NCI-H2227 treated with DMSO at 0.1 percent for 48 hours (cell line): ENCODE measurements around the gene SUGCT.
"Not testable (repeated sequence)": the region's sequence is repeated elsewhere in the genome, so short reads cannot be mapped to it uniquely, and the experiment has no call there.

ENCODE experiments used
- DNase-seq: peaks from one replicate; lab custom pipeline; 2025; lab: John Stamatoyannopoulos, UW

SUGCT gene

GRCh38 chr7:40621592-40621998 is 486.8 kb downstream of the SUGCT start:
- no peak for DNase-seq

DNA sequence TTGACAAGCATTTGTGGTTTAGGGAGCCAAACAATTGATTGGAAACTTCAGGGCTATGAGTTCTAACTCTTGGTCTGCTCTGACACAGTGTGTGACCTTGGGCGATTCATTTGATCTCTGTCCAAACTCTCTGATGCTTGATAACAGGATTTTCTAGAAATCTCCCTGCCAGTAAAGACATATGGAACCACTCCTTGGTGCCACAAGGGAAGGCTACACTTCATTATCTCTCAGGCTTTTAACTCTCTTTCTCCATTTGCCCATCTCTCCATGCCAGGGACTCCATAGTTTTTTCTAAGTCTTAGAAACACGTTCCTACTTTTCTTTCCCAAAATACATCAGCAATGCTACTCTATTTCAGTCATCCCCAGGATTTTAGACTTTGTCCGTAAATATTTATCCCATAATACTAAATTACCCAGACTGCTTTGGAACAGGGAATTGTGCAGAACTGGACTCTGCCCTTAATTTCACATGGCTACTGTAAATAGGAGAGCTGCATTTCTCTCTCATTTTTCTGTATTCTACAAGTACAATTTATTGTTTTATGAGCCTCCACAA is 488.2 kb downstream of the SUGCT start:
- no peak for DNase-seq

DNA sequence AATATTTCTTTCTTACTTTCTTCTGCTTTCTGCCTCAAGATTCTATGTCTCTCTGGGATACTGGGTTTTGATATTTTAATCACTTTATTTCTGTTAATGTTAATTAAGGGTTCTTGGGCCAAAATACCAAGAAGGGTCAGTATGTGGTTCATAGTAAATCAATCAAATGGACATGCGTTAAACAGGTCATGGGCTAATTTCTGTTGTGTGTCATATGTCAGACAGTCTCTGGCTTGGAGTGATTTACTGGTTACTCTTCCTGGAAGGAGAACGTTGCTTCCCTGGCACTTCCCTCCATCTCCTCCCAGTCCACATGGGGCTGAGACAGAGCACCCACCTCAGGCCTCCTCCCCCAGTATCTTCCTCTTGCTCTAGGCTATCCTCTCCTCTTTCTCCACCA is 489.1 kb downstream of the SUGCT start:
- no peak for DNase-seq

DNA sequence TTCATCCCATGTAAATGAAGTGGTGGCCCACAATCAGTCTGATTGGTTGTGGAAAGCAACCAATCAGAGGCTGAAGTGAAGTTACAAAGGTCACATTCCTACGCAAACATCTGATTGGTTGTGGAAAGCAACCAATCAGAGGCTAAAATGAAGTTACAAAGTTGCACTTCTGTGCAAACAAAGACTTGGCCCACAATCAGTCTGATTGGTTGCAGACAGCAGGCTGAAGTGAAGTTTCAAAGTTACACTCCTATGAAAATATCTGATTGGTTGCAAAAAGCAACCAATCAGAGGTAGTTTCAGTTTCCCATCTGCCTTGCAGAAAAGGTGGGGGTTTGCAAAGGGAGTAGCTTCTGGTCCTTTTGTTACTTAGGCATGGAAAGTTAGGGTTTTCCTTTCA is 492.6 kb downstream of the SUGCT start:
- not testable (repeated sequence) for DNase-seq

- no peak for DNase-seq
These were observed 495.1 kb downstream of the SUGCT start for GRCh38 chr7:40629891-40630290.

- no peak for DNase-seq
These were observed 499.3 kb downstream of the SUGCT start for GRCh38 chr7:40634118-40634517.

DNA sequence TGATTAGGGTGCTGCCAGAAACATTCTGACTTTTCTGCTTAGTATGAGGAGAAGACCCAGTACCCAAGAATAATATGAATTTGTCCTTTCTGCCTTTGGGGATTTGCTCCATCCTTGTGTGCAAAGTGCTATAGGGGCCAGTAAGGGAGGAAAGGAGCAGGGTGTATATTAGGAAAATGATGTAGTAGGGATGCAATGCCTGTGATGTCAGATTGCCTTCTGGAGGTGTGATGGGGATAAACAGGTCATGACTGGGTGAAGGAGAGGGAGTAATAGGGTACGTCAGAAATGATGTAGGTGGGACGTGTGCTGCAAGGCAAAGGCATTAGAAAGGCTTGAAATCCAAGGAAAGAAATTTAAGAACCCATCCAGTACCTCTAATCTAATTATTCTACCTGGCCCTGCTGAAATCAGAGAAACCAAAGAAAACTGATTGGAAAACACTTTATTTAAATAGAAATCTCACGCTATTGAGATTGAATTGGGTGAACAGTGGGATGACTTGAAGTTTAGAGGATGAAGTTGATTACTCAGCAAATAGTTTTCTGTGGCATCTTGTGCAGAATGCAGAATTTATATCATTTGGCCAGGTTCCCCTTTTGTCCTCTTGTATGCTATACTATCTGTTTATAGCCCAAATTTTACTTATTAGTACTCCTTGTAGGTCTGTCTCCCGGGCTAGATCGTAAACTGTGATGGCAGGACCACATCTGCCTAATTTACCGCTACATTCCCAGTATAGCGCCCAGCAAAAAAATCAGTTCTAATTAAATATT is 503.9 kb downstream of the SUGCT start:
- no peak for DNase-seq

- DNase-seq, result no peak
These were observed 505.8 kb downstream of the SUGCT start for GRCh38 chr7:40640566-40640965.

- DNase-seq, result no peak
These were observed 506.9 kb downstream of the SUGCT start for GRCh38 chr7:40641701-40642100.

GRCh38 chr7:40643664-40644063 is 508.9 kb downstream of the SUGCT start:
- DNase-seq, result no peak

DNA sequence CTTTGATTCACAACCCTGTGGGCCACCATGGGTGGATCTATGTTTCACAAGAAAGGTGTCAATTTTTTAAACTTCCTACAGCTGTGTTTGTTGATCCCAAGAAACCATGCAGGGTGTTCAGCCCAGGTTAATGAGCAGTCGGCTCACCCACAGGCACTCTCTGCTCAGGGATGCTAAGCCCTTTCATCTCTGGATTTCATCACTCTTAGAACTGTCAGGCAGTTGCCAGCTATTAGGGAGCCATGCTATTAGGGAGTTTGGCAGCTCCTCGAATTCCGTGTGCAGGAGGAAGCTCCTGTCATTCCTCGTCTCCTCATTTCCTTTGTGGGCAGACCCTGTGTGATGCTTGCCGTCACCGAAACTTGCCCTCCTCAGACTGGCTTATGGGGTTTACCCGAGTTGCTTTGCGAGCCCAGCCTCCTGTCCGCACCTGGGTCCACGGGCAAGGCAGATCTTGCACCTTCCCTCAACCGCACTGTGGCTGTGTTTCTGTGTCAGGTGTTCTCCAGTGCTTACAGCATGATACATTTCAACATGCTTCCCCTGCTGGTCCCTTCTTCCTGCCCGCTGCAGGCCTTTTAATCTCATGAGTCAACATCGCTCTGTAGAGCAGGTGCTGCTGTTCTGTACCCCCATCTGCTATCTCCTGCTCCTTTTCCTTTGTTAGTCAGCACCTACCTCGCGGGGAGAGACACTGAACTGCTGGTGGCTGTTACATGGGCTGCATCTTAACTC is 509.8 kb downstream of the SUGCT start:
- DNase-seq, result no peak

- no peak for DNase-seq
These were observed 510.4 kb downstream of the SUGCT start for GRCh38 chr7:40645197-40645596.

- DNase-seq, result no peak
These were observed 511.9 kb downstream of the SUGCT start for GRCh38 chr7:40646717-40647116.

GRCh38 chr7:40647719-40648118 is 512.9 kb downstream of the SUGCT start:
- DNase-seq, result no peak

DNA sequence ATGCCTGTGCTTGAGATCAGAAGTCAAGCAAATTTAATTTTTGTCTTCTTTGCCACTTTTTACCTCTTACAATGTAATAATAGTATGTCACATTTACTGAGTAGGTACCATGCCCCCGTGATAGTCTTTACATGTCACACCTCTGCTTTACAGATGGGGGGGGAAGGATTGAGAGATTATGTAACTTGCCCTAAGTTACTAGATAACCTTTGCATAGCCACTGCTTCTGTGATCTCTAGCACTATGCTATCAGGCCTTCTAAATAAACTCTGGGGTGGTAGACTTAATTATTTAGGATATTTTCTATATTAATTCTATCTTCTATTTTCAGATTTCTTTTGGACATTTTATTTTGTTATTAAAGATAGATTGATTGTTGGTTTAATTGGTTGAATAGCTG is 514.4 kb downstream of the SUGCT start:
- DNase-seq, result no peak

DNA sequence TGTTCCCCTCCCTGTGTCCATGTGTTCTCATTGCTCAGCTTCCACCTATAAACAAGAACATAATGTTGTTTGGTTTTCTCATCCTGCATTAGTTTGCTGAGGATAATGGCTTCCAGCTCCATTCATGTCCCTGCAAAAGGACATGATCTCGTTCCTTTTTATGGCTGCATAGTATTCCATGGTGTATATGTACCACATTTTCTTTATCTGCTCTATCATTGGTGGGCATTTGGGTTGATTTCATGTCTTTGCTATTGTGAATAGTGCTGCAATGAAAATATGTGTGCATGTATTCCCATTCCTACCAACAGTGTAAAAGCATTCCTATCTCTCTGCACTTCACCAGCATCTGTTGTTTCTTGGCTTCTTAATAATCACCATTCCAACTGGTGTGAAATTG is 516.1 kb downstream of the SUGCT start:
- DNase-seq, result not testable (repeated sequence)

DNA sequence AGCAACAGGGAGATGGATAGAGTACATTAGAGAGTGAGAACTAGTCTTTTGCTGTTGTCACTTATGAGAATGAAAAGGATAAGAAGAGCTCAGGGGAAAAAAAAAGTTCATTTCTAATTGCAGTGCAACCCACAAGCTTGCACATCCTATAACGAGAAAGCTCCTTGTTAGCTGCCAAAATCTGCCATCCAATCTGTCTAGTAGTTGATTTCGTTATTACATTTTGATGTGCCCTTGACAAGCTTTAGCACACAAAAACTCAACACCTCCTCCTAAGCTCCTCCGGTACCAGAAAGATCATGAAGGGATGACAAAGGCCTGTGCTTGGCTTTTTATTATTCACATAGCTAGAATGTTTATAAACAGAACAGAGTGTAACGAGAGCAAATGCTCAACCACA is 519.4 kb downstream of the SUGCT start:
- DNase-seq, result no peak

GRCh38 chr7:40655426-40655825 is 520.6 kb downstream of the SUGCT start:
- DNase-seq, result no peak

GRCh38 chr7:40656349-40656748 is 521.5 kb downstream of the SUGCT start:
- DNase-seq, result no peak

DNA sequence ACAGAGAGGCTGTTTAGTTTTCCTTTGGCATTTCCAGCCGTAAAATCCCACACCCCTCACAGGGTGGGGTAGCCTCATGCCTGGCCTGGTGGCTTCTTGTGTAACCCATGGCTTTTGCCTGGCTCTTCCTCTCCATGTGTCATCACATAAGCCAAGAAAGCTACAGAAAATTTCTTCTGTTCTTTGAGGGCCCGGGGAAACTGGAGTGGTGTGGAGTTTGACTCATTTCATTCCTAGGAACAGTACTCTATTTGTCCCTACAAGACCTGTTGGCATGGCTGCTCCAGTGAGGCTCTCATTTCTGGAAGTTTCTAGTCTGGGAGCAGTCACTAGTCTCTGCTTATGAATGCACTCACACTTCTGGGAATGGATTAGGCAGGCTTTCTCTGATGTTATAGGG is 523.9 kb downstream of the SUGCT start:
- no peak for DNase-seq

- no peak for DNase-seq
These were observed 524.4 kb downstream of the SUGCT start for GRCh38 chr7:40659231-40659630.

GRCh38 chr7:40673285-40673684 is 538.5 kb downstream of the SUGCT start:
- DNase-seq, result no peak

GRCh38 chr7:40674316-40674715 is 539.5 kb downstream of the SUGCT start:
- no peak for DNase-seq
